ENCODE data around the gene CCDC93.

The CCDC93 gene, protein sequence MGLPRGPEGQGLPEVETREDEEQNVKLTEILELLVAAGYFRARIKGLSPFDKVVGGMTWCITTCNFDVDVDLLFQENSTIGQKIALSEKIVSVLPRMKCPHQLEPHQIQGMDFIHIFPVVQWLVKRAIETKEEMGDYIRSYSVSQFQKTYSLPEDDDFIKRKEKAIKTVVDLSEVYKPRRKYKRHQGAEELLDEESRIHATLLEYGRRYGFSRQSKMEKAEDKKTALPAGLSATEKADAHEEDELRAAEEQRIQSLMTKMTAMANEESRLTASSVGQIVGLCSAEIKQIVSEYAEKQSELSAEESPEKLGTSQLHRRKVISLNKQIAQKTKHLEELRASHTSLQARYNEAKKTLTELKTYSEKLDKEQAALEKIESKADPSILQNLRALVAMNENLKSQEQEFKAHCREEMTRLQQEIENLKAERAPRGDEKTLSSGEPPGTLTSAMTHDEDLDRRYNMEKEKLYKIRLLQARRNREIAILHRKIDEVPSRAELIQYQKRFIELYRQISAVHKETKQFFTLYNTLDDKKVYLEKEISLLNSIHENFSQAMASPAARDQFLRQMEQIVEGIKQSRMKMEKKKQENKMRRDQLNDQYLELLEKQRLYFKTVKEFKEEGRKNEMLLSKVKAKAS

GRCh38 chr2:118013724-118014491 lies at the start of gene CCDC93:
Gene CCDC93 (minus strand): TSS chr2:118014070. CDS start chr2:118013995, 75 bp downstream.
- POLR2A ChIA-PET = no interaction called here

DNA sequence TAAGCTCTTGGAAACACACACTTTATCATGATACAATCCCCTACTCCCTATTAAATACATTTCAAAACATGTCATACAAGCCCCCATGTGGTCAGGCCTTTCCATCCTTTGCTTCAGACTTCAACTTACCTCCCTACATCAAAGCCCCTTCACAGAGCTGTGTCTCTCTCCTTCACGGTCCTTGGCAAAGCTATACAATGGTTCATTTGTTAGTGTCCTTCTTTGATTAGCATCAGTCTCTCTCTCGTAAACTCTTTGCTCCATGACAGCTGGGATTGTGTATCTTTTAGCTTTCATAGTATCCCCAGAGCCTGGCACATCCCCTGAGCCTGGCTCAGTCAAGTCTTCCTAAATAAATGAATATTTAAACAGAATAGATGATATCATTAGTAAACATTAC lies 48.8 kb upstream of the CCDC93 start:
- ChIA-PET CTCF (interaction anchor here (0.7 to 13.9 kb wide), 12 partner anchors 14 to 819 kb away, joined by 3 to 235 read pairs (median 4); no protein-coding TSS in a partner anchor), POLR2A (no interaction called here)
- H3K4me3 ChIP-seq (ENCODE audit: low read depth, low read length) = no peak overlapping the region
- DNase-seq (ENCODE audit: low read depth, low spot score) = no peak
- TF ChIP-seq, protein P1, sequence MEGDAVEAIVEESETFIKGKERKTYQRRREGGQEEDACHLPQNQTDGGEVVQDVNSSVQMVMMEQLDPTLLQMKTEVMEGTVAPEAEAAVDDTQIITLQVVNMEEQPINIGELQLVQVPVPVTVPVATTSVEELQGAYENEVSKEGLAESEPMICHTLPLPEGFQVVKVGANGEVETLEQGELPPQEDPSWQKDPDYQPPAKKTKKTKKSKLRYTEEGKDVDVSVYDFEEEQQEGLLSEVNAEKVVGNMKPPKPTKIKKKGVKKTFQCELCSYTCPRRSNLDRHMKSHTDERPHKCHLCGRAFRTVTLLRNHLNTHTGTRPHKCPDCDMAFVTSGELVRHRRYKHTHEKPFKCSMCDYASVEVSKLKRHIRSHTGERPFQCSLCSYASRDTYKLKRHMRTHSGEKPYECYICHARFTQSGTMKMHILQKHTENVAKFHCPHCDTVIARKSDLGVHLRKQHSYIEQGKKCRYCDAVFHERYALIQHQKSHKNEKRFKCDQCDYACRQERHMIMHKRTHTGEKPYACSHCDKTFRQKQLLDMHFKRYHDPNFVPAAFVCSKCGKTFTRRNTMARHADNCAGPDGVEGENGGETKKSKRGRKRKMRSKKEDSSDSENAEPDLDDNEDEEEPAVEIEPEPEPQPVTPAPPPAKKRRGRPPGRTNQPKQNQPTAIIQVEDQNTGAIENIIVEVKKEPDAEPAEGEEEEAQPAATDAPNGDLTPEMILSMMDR (IDR thresholded peaks at IDR 0.05; ENCODE audit: insufficient read depth, low read length, missing control alignments) = no peak

More at GRCh38 chr2:118013724-118014491, at the start of gene CCDC93:
- no peak for DNase-seq (ENCODE audit: low read depth, low spot score)
- CTCF ChIA-PET = interaction anchor here (1.6 to 4.9 kb wide), 7 partner anchors 10 to 200 kb away, joined by 3 to 52 read pairs (median 9); partner anchors contain the start of gene DDX18
- peak within 1 kb of the TSS; percentile 96 for H3K4me3 ChIP-seq (ENCODE audit: low read depth, low read length)
- TF ChIP-seq, protein P1 (IDR thresholded peaks at IDR 0.05; ENCODE audit: insufficient read depth, low read length, missing control alignments) = no peak

GRCh38 chr2:118062048-118062447 lies 48.2 kb upstream of the CCDC93 start:
- H3K4me3 ChIP-seq (ENCODE audit: low read depth, low read length) = no peak overlapping the region
- POLR2A ChIA-PET = no interaction called here
- CTCF ChIA-PET = interaction anchor here (0.7 to 13.9 kb wide), 13 partner anchors 14 to 820 kb away, joined by 3 to 235 read pairs (median 4); partner anchors contain the start of gene INSIG2
- TF ChIP-seq, protein P1 (IDR thresholded peaks at IDR 0.05; ENCODE audit: insufficient read depth, low read length, missing control alignments) = no peak
- DNase-seq (ENCODE audit: low read depth, low spot score) = no peak

DNA sequence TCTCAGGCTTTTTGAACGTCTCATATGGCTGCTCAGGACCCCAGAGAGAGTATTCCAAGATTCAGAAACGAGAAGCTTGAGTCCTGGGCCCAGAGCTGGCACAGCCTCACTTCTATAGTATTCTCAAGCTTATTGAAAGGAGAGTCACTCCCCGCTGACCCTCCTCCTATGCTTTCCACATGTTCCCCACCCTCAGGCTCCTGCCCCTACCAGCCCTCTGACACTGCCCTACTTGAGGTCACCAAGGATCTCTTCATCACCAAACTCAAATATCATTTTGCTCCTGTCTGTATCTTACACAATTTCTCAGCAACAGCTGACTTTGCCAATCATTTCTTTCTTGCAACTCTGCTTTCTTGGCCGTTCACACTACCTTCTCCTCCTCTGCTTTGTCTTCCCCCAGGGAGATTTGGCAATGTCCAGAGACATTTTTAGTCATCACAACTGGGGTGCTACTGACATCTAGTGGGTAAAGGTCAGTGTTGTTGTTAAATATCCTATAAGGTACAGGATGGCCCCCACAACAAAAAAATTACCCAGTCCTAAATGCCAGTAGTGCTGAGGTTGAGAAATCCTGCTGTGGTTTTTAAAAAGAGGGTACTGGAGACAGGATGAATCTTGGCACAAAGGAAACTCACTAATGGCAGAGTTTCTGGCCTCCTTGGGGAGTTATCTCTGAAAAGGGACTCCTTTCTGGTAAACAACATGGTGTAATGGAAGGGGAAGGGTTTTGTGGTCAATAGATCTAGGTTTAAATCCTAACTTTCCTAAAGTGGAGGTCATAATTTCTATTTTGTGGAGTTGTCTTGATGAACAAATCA lies 47.5 kb upstream of the CCDC93 start:
- no peak overlapping the region for H3K4me3 ChIP-seq (ENCODE audit: low read depth, low read length)
- DNase-seq (ENCODE audit: low read depth, low spot score) = no peak
- TF ChIP-seq, protein P1 (IDR thresholded peaks at IDR 0.05; ENCODE audit: insufficient read depth, low read length, missing control alignments) = peak; percentile 36
- POLR2A ChIA-PET = interaction anchor here (0.7 kb wide), 1 partner anchor 15 kb away, joined by 3 read pairs; no protein-coding TSS in a partner anchor
- CTCF ChIA-PET = interaction anchor here (0.7 to 13.9 kb wide), 19 partner anchors 13 to 247 kb away, joined by 3 to 235 read pairs (median 6); partner anchors contain the start of genes DDX18 and INSIG2

DNA sequence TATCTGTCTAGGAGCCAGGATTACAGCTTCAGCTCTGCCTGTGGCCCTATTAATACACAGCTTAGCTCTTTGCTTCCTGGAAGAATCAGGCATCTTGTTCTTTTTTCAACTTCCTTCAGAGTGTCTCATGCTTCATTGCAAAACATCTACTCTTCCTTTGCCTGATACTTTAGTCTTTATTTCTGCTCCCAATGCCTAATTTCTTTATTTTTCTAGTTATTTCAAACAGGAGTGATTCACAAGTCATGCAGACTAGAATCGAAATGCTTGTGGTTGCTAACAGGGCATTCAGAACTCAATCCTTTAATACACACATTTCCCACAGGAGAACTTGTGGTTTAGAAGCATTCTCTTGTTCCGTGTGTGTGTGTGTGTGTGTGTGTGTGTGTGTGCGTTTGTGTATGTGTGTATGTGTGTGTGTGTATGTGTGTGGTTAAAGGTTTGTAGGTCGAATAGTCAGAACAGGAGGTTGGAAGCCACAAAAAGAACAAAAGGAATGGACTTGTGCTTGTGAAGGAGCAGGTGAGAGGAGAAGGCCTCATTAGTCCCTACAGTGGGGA lies 46.1 kb upstream of the CCDC93 start:
- ChIA-PET POLR2A (interaction anchor here (1.8 kb wide), 1 partner anchor 12 kb away, joined by 9 read pairs; no protein-coding TSS in a partner anchor), CTCF (interaction anchor here (0.8 to 13.9 kb wide), 10 partner anchors 12 to 246 kb away, joined by 3 to 235 read pairs (median 10); partner anchors contain the start of gene DDX18)
- DNase-seq (ENCODE audit: low read depth, low spot score) = peak; percentile 97
- TF ChIP-seq, protein P1 (IDR thresholded peaks at IDR 0.05; ENCODE audit: insufficient read depth, low read length, missing control alignments) = no peak
- H3K4me3 ChIP-seq (ENCODE audit: low read depth, low read length) = no peak overlapping the region

All from AG04449 (cell line).